ENCODE data around the gene VWF. TPM values are rescaled to one million over a fixed set of nuclear protein-coding genes. Genes with fewer than 3 reads are reported as not detected.
"Not testable (repeated sequence)": the region's sequence is repeated elsewhere in the genome, so short reads cannot be mapped to it uniquely, and the experiment has no call there.

Gene VWF
- polyA plus RNA-seq, 1 donor, result 8.2 TPM

DNA sequence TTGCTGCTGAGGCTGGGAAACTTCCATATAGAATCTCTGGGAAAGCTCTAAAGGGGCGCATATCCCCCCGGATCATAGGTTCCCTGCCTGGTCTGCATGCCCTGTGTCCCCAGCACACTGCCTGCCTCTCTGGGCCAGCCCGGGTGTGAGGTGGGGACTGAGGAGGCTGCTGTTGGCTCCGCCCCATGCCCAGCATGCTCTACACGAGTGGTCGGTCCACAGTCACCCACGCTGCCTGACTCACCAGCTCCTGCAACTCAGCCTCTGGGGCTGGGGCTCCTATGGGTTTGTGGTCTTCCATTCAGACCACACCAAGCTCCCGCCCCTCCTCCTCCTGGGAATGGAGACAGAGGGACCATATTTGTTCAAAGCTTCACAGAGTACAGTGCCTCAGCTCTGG lies 90.9 kb downstream of the VWF start:
- no peak for DNase-seq

DNA sequence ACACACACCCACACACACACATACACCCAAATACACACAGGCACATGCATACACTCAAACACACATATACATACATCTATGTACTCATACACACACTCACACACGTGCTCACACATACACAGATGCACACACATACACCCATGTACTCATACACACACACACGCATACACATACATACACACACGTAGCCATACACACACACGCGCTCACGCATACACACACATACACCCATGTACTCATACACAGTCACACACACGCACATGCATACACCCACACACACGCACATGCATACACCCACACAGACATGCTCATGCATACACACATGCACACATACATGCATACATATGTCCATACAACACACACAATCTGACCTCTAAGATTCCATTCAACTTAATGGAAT lies 91.7 kb downstream of the VWF start:
- no peak for DNase-seq

DNA sequence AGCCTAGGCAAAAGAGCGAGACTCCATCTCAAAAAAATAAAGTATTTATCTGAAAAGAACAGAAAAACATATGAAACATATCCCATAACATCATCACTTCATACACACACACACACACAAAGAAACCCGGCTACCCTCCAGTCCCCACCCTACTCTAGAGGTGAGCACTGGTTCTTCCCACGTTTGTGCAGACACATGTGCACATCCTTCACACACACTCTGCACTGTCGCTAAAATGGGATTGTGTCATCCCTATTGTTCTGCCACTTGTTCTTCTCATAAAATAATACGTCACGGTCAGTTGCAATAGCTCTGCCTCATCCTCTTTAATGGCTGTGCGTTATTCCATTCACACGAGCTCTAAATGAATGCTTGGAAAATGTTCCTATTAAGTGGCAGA lies 93.5 kb downstream of the VWF start:
- DNase-seq, result no peak

DNA sequence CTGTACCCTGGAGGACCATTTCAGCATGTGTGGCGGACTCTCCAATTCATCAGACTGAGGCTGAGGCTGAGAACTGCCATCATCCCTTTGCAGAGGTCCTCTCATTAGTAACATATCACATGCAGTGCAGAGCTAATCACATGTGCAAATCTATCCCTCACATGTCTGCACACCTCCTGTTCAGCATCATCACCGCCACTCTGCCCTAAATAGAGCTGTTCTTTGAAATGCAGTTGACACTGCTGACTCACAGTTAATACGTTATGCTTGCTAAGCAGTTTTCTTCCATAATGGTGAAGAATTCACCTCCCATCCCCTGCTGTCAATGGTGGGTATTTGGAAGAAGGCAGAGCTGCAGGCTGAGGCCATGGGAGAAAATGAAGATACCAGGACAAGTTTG lies 94.4 kb downstream of the VWF start:
- no peak for DNase-seq

DNA sequence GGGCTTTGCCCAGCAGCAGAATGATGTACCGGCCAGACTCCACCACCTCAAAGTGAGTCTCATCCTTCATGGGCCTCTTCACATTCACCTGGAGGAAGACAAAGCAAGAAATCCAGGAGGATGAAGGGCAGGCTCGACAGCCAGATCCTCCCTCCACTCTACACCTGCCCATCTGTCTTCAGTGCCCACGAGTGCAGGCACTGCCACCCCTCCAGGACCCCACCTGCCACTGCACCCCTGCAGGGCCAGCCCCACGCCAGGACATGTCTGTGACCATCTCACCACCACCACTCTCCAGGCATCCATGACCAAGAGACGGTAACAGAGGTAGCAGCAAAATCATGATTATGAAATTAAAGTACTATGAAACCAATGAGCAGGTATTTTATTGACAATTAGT lies 95.1 kb downstream of the VWF start:
- DNase-seq, result no peak

DNA sequence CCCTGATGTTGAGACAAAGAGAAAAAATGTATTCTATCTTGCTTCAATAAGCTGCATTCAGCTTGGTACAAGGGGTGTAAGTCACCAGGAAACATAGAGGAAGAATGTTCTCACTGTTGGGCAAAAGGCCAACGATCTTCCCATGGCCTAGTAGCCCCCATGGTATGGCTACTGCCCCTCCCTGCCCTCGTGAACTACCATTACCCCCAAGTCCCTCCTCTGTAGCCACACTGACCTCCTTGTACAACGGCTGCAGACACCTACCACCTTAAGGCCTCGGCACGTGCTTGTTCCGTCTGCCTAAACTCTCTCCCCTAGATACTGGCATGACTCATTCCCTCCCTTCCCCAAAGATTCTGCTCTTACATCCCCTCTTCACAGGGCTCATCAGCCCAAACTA lies 97.5 kb downstream of the VWF start:
- DNase-seq, result no peak

DNA sequence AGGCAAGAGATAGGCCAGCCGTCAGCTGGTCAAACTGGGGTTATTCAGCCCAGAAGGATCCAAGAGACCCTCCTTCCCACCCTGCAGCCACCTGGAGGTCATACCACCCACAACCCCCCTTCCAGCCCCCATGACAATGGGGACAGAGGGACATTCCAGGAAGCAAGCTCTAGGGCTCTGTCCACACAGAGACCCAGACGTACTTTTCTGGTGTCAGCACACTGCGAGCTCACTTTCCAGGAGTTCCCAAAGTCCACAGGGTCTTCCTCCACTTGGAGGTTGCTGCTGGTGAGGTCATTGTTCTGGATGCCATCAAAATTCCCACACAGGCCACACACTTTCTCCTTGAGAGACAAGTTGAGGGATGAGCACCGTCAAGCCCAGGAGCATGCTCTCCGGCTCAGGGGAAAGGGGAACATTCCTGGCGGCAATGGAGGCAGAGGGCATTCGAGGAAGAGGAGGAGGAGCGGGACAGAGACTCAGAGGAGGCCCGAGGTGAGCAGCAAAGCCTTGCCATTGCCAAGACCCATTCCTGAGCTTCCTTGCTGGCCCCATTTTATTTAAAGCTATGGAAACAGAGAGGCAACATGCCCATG lies 98.7 kb downstream of the VWF start:
- not testable (repeated sequence) for DNase-seq

DNA sequence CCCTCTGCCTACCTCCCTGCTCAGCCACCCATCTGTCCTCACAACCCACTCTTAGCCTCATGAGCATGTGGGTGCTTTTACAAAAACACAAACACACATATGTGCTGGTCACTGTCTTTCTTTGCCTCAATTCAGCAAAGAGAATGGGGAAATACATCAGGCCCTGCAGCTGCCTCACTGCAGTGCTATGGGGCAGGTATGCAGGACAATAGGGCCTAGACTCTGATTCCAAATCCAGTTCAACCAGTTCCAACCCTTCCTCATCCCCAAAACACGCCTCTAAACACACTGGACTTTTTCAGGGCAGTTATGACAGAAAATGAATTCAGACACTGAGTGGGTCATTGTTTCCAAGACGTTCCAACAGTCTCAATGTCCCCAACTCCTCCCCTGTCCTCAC lies 100.4 kb downstream of the VWF start:
- not testable (repeated sequence) for DNase-seq

DNA sequence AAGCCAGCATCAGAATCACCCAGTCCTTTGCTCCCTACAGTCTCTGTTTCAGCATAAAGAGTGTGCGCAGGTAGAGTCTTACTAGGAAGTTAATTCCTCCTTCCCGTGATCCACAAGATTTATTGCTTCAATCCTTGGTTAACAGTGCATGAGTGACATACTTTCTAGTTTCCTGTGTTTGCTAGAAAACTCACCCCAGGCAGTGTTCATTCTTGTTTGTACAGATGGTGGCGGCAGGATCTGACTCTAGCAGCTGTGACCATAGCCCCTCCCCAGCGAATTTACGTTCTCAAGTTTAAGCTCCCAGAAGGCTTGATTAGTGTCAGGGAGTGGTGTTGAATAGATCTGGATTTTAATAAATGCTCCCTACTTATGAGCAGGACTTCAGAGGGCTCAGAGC lies 103.5 kb downstream of the VWF start:
- peak; percentile 76 for DNase-seq

DNA sequence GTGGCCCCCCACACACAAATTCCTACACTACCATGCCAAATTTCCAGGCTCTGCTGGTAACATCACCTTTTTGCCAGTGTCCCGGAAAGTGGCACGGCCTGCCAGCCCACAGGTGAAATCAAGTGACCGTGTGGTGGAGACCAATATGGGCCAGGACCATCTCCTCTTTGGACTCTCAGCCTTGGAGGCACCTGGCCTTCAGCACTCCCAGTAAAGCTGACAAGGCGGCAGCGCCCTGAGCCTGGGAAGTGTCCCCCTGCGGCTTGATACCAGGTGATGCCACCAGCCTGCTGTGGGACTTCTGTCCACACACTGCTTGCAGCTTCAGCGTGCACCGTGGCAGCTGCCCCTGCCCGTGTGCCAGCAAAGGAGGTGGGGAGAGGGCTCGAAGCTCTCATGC lies 104.0 kb downstream of the VWF start:
- DNase-seq, result not testable (repeated sequence)

DNA sequence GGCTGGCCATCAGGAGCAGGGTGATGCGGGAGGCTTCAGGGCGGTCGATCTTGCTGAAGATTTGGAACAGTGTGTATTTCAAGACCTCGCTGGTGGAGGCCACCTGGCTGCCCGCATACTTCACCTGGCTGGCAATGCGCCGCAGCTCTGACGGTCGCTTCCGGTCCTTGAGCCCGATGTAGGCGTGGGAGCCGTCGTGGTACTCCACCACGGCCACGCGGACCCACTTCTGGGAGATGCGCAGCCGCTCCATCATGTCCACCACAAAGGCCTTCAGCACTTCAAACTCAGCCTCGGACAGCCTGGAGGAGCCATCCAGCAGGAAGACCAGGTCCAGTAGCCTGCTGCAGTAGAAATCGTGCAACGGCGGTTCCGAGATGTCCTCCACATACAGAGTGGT lies 105.2 kb downstream of the VWF start:
- not testable (repeated sequence) for DNase-seq

DNA sequence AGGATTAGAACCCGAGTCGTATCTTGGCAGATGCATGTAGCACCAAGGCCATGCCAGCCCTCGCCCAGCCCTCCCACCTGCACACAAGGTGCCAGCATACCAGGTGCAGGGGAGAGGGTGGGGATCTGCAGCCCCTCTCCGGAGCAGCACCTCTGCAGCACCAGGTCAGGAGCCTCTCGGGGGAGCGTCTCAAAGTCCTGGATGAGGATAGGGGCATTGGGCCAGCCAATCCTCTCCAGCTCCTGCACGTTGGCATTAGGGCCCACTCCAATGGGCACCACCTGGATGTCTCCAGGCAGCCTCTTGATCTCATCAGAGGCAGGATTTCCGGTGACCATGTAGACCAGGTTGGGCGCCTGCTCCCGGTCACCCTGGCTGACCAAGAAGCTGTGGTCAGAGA lies 106.2 kb downstream of the VWF start:
- no peak for DNase-seq

DNA sequence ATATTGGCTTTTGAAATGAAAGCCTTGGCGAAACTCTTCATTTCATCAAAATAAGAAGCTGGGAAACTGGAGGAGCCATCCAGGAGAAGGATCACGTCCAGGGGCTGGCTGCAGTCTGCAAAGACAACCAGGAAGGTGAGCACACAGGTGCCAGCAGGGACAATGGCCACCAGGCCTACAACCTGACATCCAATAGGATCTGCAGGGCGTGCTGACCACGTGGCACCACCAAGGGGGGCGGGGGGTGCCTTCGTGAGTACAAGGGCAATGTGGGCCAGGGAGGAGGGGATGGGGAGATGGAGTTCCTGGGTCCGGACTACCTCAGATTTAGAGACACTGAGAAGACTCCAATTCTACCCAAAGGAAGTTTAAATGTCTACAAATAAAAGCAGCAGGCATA lies 107.7 kb downstream of the VWF start:
- DNase-seq, result no peak

DNA sequence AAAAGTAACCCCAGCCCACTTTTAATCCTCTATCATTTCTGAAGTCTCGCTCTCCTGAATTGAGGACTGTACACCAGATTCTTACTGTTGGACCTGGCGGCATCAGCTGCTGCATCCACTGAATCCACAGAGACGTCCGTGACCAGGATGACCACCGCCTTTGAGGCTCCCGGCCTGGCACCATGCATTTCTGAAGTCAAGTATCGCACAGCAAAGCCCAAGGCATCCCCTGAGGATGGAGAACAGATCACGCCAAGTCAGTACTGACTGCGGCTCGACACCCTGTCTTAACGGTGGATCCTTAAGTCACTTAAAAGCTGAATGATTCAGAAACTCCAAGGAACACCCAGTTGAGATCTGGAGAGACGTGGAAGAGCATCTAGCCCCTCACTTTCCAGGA lies 108.5 kb downstream of the VWF start:
- DNase-seq, result not testable (repeated sequence)

DNA sequence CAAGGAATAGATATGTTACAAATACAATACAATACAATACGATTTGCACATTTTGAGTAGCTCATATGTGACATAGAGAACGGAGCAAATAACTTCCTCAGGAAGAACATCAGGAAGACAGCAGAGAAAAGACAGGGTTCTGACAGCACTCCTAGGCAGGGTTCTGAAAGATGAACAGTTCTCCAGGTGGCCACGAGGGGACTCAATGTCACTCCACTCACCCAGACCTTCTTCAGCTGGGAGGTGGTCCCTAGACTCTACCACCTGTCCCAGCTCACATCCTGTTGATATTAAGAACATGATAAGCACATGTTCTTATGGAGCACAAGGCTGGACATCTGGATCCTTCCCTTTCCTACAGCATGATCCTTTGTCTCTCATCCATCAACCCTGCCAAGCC lies 109.2 kb downstream of the VWF start:
- not testable (repeated sequence) for DNase-seq

DNA sequence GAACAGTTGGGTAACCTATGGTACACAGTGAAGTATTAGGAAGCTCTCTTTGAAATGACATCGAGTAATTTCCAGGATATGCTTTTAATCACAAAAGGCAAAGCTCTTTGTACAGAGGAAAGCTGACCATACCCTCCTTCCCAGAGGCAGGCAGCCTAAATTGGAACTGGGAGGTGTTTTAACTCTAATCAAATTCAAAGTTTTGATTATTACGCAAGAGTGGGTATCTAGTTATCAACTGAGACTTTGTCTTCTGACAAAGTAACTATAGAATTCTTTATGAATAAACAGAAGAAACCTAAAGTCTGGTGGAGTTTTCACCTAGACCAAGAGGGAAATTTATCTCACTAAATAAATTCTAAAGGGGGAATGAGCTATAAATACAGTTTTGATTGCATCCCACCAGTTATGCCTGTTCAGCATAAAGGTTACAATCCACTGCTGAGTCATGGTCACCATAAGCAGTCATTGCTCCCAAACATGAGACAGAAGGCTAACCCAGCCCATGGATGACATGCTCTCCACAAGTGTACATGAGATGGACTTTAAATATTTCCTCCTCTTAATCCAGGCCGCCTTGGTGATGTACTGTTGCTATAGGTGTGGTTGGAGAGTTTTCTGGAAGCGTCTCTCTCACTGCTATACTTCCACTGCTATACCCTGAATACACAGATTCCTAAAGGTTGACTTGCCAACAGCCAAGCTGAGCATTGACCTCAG lies 113.7 kb downstream of the VWF start:
- DNase-seq, result not testable (repeated sequence)

DNA sequence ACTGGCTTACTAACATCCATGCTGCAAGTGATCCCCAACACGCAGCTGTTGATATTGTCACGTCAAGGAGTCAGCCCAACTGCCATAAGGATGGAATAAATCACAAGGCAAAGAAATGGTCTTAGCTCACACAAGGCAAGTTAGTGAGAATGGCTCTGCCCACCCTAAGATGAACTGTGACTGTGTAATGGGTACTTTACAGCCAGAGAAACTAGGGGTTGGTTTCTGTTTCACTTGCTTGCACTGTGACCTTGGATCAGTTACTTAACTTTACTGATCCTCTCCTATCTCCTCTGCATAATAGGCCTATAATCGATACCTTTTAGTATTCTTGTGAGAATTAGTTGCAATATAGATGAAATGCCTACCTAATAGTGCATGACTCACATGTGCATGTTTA lies 127.2 kb downstream of the VWF start:
- no peak for DNase-seq

DNA sequence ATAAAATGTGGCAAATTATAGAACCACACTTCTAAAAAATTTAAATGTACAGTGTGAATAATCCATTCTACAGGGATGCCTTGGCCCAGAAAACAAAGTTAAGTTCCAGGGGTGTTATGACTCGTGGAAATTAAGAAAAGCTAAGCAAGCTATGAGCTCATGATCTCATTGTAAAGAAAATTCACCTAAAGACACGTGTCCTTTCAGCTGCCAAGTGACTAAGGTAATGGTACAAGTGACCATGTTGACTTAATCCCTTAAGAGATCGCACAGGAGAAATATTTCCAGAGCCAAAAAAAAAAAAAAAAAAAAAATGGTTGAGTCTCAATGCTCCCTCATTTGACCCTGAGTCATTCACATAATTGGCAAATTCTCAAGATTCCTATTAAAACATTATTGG lies 128.0 kb downstream of the VWF start:
- DNase-seq, result no peak

DNA sequence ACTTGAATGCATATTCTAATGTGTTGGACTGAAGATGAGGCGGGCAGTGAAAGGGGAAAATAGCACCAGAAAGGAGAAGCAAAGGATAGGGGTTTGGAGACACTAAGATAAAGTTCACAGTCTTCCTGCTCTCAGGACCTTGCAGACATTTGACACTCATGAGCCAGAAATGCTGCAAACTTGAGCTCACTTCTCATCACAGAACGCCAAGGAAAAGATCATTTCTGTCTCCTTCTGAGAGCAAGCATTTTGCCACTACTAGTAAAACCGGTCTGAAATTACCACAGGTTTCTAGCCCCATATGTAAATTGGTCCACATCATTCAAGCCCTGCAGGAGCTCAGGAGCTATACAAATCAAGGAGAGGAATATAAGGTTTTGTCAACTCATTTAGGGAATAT lies 134.8 kb downstream of the VWF start:
- no peak for DNase-seq

DNA sequence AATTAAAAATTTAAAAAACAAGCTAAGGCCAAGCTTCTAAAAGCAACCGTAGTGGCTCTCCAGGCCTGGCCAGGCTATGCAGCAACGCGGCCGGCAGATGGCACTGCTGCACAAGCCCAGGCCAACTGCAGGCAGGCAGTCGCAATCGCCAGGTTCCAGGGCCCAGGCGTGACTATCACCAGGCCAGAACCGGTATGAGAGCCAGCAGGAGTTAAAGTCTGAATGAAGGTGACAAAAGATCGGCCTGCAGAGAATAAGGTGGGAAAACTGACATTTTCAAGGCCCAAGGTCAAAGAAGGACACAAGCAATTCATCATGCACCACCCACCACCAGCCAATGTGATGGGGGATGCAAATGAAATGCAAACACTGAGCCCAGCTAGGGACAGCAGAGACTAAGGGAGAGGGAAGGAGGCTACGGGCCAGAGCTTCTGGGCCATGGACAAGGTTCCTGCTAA lies 135.8 kb downstream of the VWF start:
- DNase-seq, result peak; percentile 59

DNA sequence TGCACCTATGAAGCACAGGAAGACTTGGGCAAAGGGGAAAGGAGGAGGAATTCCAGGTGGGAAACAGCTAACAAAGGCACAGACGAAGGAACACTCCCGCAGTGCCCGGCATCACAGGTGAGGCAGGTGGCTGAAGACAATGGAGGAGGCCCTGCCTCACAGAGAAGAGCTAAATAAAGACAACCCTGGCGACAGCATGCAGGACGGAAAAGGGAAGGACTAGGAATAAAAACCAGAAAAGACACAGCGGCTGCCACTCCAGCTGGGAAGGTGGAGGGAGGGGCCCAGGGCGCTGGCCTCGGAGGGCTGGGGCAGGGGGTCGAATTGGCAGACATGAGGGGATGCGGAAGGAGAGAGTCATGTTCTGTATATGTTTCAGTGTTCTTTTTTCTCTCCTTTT lies 136.4 kb downstream of the VWF start:
- DNase-seq, result no peak

DNA sequence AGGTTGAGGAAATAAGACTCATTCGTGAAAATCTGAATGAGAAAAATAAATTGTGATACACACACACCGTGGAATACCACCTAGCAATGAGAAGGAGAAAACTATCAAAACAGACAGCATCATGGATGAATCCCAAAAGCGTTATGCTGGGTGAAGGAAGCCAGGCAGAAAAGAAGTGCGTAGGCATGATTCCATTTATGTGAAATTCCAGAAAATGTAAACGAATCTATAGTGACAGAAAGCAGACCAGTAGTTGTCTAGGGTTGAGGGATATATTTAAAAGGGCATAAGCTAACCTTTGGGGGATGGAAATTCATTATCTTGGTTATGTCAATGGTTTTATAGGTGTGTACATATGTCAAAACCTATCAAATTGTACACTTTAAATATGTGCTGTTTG lies 136.9 kb downstream of the VWF start:
- DNase-seq, result no peak

DNA sequence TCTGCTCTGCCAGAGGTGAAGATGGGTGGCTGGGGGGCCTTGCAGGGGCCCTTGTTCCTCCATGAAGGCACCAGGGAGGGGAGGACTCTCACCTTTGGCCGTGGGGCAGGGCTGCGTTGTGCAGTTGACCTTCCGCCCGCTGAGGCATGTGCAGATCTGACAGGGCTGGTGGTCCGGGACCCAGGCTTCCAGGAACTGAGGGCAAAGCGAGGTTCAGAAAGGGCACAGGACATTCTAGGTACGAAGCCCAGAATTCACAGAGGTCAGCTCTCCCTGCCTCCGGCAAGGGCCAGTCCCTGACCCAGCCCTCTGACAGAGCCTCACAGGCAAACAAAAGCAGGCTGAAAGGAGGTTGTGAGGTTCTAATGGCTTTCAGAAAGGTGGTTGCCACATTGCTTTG lies 139.0 kb downstream of the VWF start:
- no peak for DNase-seq

DNA sequence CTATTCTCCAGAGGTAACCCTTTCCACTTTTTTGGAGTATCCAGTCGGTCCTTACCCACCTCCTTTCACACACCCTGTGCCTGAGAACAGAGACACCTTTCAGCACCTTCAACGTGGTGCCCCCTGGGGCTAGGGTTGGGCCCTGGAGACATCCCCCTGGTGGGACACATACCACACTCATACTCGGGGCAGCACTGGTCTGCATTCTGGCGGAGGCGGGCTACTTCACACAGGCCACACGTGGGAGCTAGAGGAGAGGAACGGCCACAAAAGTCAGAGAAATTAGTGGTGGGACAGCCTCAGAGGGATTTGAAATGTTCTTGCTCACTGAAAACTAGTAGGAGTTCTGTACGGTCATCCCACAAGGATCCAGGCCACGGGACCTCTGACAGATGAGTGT lies 139.6 kb downstream of the VWF start:
- DNase-seq, result no peak
